Peyer's patch (tissue), 4 donors: ENCODE data around the gene COX14.

ENCODE experiments used
- CTCF ChIP-seq, 6 experiments: fragments of 450-650 bp in 4 of 6; fragments of 200-600 bp in 2 of 6; sonication (generic) in 1 of 6; IDR thresholded peaks; one replicate each; pipeline ENCODE4 v1.5.1; 2017 to 2019; ENCODE audit warnings: antibody characterized with exemption in 6 of 6, mild to moderate bottlenecking in 3 of 6, moderate library complexity in 1 of 6
- POLR2A ChIP-seq, 2 donors: fragments of 450-650 bp; IDR thresholded peaks; one replicate each; pipeline ENCODE4 v1.5.1; 2017; ENCODE audit warnings: antibody characterized with exemption in 2 of 2, mild to moderate bottlenecking in 2 of 2, moderate library complexity in 2 of 2

- TF ChIP-seq CTCF (IDR thresholded peaks at IDR 0.05) (no peak), POLR2A (IDR thresholded peaks at IDR 0.05) (no peak)
These were observed 9.6 kb downstream of the COX14 start for GRCh38 chr12:50121641-50122040.
